C4-2B (cell line): ENCODE results near the gene CCDC14.

Experiments
- ZFX ChIP-seq: fragments of 450-650 bp; IDR thresholded peaks from 2 replicates; pipeline ENCODE4 v1.6.1; 2017
- TF ChIP-seq, protein P1 (sequence below): fragments of 450-650 bp; conservative IDR thresholded peaks from 2 replicates; pipeline ENCODE4 v1.5.1; 2017; ENCODE audit warnings: mild to moderate bottlenecking

- TF ChIP-seq, protein P1, sequence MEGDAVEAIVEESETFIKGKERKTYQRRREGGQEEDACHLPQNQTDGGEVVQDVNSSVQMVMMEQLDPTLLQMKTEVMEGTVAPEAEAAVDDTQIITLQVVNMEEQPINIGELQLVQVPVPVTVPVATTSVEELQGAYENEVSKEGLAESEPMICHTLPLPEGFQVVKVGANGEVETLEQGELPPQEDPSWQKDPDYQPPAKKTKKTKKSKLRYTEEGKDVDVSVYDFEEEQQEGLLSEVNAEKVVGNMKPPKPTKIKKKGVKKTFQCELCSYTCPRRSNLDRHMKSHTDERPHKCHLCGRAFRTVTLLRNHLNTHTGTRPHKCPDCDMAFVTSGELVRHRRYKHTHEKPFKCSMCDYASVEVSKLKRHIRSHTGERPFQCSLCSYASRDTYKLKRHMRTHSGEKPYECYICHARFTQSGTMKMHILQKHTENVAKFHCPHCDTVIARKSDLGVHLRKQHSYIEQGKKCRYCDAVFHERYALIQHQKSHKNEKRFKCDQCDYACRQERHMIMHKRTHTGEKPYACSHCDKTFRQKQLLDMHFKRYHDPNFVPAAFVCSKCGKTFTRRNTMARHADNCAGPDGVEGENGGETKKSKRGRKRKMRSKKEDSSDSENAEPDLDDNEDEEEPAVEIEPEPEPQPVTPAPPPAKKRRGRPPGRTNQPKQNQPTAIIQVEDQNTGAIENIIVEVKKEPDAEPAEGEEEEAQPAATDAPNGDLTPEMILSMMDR = no peak
- TF ChIP-seq ZFX = no peak
Measured at GRCh38 chr3:123952844-123953520, 8.0 kb downstream of the CCDC14 start.
